CD4-positive, alpha-beta T cell treated with Interleukin-6 at 100 ng/mL for 8 hours (primary cell): Measurements from ENCODE around the gene HIVEP2.

Source experiments
- DNase-seq: peaks from one replicate; pipeline ENCODE4 v3.0.0-alpha.2; 2020; ENCODE audit warnings: mixed read lengths, low spot score

HIVEP2 gene

DNA sequence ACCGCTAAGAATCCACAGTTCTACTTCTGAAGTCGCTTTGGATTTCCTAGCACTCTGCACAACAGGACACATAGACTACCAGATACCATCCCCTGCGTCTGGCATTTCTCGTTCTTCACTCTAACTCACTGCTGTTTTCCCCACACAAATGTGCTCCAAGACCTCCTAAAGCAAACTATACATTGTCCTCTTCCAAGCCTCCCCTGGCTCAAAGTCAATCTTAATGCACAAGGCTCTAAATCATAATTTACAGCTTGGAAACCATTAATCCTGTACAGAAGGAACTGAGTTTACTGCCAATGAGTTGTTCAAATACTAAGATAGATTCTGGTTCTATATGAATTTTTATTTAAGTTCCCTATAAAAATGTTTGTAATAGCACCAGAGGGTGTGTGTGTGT is 128.5 kb downstream of the HIVEP2 start:
- no peak for DNase-seq

GRCh38 chr6:142816031-142816430 is 128.9 kb downstream of the HIVEP2 start:
- no peak for DNase-seq

DNA sequence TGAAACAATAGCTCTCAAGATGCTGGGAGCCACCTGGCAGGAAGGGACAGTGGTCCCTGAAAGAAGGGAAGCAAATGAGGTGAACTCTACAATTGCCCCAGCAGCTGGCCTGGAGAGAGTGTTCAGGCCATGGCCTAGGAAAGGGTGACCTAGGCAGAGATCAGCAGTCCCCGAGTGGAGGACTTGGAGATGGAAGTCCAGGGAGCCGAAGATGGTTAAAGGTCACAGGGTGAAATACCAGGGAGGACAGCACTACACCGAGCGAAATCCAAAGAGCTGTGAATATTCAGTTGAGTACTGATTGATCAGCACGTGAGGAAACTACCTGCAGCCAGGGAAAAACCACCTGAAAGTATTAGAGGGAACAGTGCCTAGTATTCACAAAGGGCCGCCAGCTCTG is 133.1 kb downstream of the HIVEP2 start:
- no peak for DNase-seq

DNA sequence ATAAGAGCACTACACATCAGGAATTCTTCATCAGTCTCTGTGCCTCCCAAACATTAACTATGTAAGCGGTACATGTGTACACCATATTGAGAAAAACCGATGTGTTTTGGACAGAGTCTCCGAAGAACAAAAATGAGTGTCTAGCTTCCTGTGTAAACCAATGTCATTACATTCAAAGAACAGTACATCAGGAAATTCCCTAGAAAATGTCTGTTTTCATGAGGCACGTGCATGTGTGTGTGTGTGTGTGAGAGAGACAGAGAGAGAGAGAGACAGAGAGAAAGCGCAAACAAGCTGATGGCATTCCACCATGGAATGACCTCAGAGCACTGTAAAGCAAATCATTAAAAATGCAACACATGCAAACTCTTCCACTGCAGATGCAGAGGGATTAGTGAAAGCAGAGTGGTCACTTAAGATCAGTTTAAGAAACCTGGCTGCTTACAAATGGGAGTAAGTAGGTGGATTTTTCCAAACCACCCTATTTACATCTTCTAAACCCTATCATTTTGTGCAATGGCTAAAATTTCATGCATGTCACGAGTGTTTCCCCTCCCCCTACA is 133.9 kb downstream of the HIVEP2 start:
- DNase-seq: peak; percentile 13

DNA sequence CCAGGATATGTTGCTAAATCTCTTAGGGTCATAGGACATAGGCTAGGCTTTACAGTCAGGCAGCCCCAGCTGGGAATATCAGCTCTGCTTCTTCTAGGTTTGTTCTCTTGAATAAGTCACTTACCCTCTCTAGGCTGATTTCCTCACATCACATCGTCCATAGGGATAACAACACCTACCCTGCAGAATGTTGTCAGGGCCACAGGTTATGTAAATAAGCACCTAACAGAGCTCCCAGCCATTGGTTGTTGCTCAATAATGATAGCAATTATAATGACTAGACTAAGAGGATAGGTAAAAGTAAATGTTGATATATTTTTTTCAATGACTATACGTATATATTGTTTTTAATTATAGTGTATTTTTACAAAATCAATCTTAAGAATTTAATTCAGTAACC is 135.0 kb downstream of the HIVEP2 start:
- DNase-seq: no peak

GRCh38 chr6:142808405-142809061 is 136.4 kb downstream of the HIVEP2 start:
- DNase-seq: no peak

DNA sequence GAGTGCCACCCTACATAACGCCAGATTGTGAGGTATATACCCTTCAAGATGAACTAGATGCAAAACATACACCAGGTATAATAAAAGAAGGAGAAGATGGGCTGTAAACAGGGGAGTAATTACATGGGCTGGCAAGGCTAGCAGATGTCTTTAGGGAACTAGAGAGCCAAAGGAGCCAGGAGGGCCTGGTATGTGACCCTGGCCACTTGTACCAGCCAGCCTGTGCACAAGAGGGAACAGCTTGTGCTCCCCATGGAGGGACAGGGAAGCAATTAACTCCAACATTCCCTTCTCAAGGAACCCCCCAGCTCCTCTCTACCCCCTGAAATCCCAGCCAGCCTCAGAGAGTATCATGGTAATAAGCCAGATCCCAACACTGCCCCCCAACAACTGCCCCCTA is 139.9 kb downstream of the HIVEP2 start:
- DNase-seq: no peak

- DNase-seq: no peak
Measured at GRCh38 chr6:142804490-142804889, 140.5 kb downstream of the HIVEP2 start.

DNA sequence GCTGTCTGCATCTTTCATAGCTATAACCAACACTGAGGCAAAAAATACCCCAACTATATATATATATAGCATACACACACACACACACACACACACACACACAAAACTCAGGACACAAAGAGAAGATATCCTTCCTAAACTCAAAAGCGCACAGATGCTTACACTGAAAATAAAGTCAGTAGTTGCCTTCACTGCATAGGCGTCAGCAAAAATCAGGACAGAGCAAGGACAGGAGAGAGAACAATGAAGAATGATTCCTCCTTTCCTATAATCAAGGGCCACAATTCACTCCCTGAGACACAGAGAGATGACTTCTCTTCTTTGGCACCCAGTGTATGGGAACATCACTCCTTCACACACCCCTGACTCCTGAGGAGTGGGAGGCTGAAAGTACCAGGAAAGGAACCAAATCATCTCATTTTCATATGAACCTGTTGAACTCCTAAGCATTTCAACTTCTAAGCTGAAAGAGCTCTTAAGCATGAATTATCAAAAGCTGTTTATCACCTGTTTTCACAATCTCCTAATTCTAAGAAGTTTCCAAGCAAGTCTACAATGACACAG is 141.4 kb downstream of the HIVEP2 start:
- no peak for DNase-seq

DNA sequence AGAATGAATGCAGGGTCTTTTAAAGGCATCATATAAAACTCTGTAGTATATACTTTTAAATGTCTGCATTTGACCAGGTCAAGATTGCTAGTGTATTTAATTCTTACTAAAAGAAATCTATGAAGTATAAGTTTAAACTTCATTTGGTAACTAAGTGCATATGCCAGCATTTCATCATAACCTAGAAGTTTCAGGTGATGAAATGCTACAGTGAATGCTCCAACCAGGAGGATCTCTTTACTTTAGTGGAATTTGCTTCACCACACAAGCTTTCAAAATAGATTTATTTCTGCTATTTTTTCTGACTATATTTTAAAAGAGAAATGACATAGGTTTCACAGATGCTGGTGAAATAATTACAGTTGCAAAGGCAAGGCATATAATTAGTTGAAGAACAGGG is 141.9 kb downstream of the HIVEP2 start:
- DNase-seq: no peak

DNA sequence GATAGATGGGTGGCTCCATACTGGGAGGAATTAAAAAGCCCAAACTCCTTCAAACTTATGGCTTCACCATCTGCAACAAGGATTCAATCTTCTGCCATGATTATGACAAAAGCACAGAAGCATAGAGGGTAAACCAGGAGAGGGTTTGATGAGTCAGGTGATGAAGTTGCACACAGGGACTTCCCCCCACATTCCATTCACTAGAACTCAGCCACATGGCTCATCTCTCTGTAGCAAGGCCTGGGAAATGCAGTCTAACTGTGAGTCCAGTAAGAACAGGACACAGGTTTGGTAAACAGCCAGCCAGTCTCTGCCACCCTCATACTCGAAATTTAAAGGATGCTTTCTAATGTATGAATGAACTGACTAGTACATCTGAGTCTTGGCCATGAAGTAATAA is 142.9 kb downstream of the HIVEP2 start:
- DNase-seq: no peak

GRCh38 chr6:142800240-142800639 is 144.7 kb downstream of the HIVEP2 start:
- DNase-seq: no peak

DNA sequence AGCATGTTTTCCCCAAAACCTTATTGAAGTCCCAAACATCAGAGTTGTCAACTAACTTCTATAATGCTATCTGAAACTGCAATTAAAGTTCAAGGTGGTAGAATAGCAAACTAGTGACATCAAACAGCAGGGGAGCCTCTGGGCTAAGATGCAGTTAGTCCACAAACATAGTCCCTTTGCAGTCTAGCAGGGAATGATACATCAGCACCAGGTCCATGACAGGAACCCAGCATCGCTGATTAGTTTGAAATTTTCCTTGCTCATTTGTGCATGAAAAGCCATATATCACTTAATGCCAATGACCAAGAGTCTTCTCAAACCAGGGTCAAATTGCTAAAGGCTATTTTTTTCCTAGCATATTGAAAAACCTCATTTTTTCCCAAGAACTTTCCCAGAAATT is 145.3 kb downstream of the HIVEP2 start:
- no peak for DNase-seq

DNA sequence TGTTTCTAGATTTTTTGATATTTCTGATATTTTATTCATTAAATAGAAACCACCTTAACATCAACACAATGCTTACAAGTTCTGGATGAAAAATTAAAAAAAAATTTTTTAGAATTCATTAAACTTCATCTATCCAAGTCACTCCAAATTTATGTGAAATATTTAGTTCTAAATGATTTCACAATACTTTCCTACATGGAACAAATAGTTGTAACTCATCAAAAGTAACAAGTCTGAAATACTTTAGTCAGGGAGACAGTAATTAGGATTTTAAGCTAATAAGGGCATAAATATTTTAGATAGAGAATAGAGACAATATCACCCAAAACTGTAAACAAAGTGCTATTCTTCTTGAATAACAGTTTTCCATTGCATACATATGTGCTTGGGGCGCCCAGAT is 147.8 kb downstream of the HIVEP2 start:
- DNase-seq: no peak

GRCh38 chr6:142796571-142796970 is 148.4 kb downstream of the HIVEP2 start:
- no peak for DNase-seq

GRCh38 chr6:142796024-142796423 is 149.0 kb downstream of the HIVEP2 start:
- no peak for DNase-seq

- DNase-seq: no peak
Measured at GRCh38 chr6:142794424-142794823, 150.6 kb downstream of the HIVEP2 start.

DNA sequence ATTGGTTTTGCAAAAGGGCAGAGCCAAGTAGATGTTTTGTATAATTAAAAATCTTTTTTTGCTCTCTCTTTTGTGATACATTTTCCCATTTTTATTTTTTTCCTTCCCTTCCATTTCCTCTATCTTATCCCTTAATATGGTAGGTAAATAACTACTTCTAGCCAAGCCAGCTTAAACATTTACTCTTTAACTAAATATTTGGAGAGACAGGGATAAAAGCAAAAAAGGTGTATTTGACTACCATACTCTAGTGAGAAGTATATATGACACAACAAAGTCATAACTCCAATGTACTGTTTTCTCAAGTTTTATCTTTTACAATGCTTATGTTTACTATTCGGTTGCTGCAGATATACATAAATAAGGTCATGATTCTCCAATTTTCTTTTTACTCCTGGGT is 154.7 kb downstream of the HIVEP2 start:
- DNase-seq: no peak

- no peak for DNase-seq
Measured at GRCh38 chr6:142787422-142787821, 157.6 kb downstream of the HIVEP2 start.

GRCh38 chr6:142786476-142786875 is 158.5 kb downstream of the HIVEP2 start:
- no peak for DNase-seq

DNA sequence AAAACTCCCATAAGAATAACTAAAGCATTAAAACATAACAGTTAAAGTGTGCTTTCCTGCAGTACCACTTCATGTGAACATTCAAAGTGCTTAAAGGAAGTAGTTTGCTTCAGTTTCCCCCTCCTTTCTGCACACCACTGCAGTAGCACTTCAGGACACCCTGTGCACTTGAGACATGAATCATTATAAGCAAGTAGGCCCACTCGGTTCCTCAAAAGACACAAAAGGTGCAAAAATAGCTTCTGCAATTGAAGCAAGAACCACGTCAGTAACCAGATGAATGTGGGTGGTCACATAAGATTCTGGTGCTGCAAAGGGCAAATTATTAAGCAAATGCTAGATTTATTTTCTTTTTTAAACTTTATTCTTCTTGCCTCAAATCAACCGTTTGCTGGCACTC is 160.6 kb downstream of the HIVEP2 start:
- DNase-seq: no peak

- DNase-seq: no peak
Measured at GRCh38 chr6:142783499-142783898, 161.5 kb downstream of the HIVEP2 start.

- no peak for DNase-seq
Measured at GRCh38 chr6:142781129-142781528, 163.8 kb downstream of the HIVEP2 start.
